H1 (cell line): ENCODE measurements around the gene CNTN3.

Experiments used
- CBX8 ChIP-seq: fragments of 300-800, 300-1000 bp; sonication (generic); IDR thresholded peaks from 2 replicates; pipeline ENCODE4 v1.7.1; 2016; ENCODE audit warnings: low read depth, low read length, borderline replicate concordance
- CHD2 ChIP-seq: IDR thresholded peaks from 2 replicates; pipeline ENCODE4 v1.6.1; 2012; ENCODE audit warnings: low read length, improper control_type of control experiment
- EP300 ChIP-seq, 2 experiments: IDR thresholded peaks; 1 replicate in 1 of 2; 2 replicates in 1 of 2; pipeline ENCODE4 v1.6.1; 2011 to 2012; ENCODE audit warnings: low read depth in 2 of 2, low read length in 2 of 2, mild to moderate bottlenecking in 2 of 2, borderline replicate concordance in 1 of 2, inconsistent platforms in 1 of 2, moderate library complexity in 1 of 2
- EZH2 ChIP-seq: fragments of 200-600 bp; sonication (generic); IDR thresholded peaks from 2 replicates; pipeline ENCODE4 v1.7.1; 2012; ENCODE audit warnings: low read depth, mild to moderate bottlenecking, moderate library complexity, low read length, inconsistent platforms; ENCODE audit not compliant: severe bottlenecking
- JUN ChIP-seq: IDR thresholded peaks from 2 replicates; pipeline ENCODE4 v1.6.1; 2011; ENCODE audit warnings: low read depth, mild to moderate bottlenecking, improper control_type of control experiment, low read length
- JUND ChIP-seq: IDR thresholded peaks from 2 replicates; pipeline ENCODE4 v1.6.1; 2011; ENCODE audit warnings: mild to moderate bottlenecking, improper control_type of control experiment, low read length
- POLR2A ChIP-seq, 2 experiments: IDR thresholded peaks; 1 replicate in 1 of 2; 2 replicates in 1 of 2; pipeline ENCODE4 v1.6.1; 2011; ENCODE audit warnings: low read depth in 2 of 2, low read length in 2 of 2, mild to moderate bottlenecking in 2 of 2; ENCODE audit errors: control extremely low read depth in 1 of 2
- POLR2AphosphoS5 ChIP-seq: IDR thresholded peaks from 2 replicates; pipeline ENCODE4 v1.6.1; 2011; ENCODE audit warnings: low read depth, low read length
- RBBP5 ChIP-seq: IDR thresholded peaks from 2 replicates; pipeline ENCODE4 v1.7.1; 2012; ENCODE audit warnings: low read depth, mild to moderate bottlenecking, inconsistent platforms, low read length, moderate library complexity, borderline replicate concordance
- TF ChIP-seq, protein P1 (sequence below), 3 experiments: IDR thresholded peaks; 1 replicate in 2 of 3; 2 replicates in 1 of 3; pipeline versions ENCODE4 v1.5.1 to v1.6.1; 2011; ENCODE audit warnings: low read length in 3 of 3, mild to moderate bottlenecking in 3 of 3, inconsistent platforms in 2 of 3, low read depth in 1 of 3, moderate library complexity in 1 of 3; ENCODE audit not compliant: insufficient read depth in 1 of 3; ENCODE audit errors: control extremely low read depth in 1 of 3

DNA sequence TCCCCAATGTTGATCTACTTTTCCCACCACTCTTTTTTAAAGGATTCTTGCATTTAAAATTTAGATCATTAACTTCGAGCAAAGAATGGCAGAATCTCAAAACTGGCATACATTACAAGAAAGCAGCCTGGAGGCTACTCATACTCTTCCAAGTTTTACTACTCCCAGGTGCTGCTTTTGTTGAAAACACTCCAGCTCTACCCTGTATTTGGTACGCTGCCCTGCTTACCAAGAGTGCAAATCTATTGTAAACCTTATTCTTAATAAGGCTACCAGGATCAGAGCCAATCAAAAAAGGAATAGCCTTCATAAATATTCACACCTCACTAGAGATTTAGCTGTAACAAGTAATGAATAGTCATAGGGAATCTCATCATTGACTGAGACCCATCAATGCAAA lies 11.6 kb upstream of the CNTN3 start:
- TF ChIP-seq POLR2A (IDR thresholded peaks at IDR 0.05; ENCODE audit: control extremely low read depth in 1 of 2, low read depth in 2 of 2, low read length in 2 of 2) (no peak), CBX8 (no peak), JUND (no peak), CHD2 (no peak), EP300 (IDR thresholded peaks at IDR 0.05; ENCODE audit: borderline replicate concordance in 1 of 2, low read depth in 2 of 2, low read length in 2 of 2) (no peak), EZH2 (no peak), JUN (no peak), POLR2AphosphoS5 (no peak), RBBP5 (no peak)
- TF ChIP-seq, protein P1, sequence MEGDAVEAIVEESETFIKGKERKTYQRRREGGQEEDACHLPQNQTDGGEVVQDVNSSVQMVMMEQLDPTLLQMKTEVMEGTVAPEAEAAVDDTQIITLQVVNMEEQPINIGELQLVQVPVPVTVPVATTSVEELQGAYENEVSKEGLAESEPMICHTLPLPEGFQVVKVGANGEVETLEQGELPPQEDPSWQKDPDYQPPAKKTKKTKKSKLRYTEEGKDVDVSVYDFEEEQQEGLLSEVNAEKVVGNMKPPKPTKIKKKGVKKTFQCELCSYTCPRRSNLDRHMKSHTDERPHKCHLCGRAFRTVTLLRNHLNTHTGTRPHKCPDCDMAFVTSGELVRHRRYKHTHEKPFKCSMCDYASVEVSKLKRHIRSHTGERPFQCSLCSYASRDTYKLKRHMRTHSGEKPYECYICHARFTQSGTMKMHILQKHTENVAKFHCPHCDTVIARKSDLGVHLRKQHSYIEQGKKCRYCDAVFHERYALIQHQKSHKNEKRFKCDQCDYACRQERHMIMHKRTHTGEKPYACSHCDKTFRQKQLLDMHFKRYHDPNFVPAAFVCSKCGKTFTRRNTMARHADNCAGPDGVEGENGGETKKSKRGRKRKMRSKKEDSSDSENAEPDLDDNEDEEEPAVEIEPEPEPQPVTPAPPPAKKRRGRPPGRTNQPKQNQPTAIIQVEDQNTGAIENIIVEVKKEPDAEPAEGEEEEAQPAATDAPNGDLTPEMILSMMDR (IDR thresholded peaks at IDR 0.05; ENCODE audit: control extremely low read depth in 1 of 3, insufficient read depth in 1 of 3, low read depth in 1 of 3, low read length in 3 of 3): no peak
